ENCODE data around the gene CCDC60.

The CCDC60 gene

GRCh38 chr12:119419381-119419780 lies 84.9 kb downstream of the CCDC60 start:
- Histone ChIP-seq H3K36me3 (ENCODE audit: control insufficient read depth, insufficient read depth, low read length) (no peaks in the 10 kb centered on the region), H3K4me3 (ENCODE audit: low read depth, low read length) (no peak overlapping the region), H3K4me1 (no peaks in the 10 kb centered on the region), H3K9me3 (ENCODE audit: control insufficient read depth, low read length) (no peaks in the 10 kb centered on the region), H3K79me2 (no peaks in the 10 kb centered on the region), H3K27ac (no peak overlapping the region), H3K27me3 (ENCODE audit: control insufficient read depth, insufficient read depth, low read length) (no peaks in the 10 kb centered on the region), H3K9ac (no peak overlapping the region), H3K4me2 (ENCODE audit: low read length) (no peak overlapping the region), H2AFZ (no peak overlapping the region)
- TF ChIP-seq, protein P1, sequence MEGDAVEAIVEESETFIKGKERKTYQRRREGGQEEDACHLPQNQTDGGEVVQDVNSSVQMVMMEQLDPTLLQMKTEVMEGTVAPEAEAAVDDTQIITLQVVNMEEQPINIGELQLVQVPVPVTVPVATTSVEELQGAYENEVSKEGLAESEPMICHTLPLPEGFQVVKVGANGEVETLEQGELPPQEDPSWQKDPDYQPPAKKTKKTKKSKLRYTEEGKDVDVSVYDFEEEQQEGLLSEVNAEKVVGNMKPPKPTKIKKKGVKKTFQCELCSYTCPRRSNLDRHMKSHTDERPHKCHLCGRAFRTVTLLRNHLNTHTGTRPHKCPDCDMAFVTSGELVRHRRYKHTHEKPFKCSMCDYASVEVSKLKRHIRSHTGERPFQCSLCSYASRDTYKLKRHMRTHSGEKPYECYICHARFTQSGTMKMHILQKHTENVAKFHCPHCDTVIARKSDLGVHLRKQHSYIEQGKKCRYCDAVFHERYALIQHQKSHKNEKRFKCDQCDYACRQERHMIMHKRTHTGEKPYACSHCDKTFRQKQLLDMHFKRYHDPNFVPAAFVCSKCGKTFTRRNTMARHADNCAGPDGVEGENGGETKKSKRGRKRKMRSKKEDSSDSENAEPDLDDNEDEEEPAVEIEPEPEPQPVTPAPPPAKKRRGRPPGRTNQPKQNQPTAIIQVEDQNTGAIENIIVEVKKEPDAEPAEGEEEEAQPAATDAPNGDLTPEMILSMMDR (IDR thresholded peaks at IDR 0.05), result no peak

DNA sequence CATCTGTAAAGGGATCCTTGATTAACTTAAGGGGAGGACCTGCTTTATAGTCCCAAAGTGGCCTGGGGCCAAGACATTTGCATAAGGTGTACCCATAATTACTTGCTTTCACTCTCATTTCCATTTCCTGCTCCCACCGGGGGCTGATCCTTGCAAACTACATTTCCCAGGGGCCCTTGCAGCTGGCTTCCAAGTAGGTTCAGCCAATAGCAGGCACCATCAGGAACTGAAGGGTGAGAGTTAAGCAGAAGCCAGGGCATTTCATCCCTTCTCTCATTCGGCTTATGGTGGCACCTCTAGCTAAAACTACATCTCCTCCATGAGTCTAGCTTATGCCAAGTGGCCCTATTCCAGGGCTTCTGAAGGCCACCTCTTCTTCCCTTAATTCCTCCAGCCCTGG lies 88.8 kb downstream of the CCDC60 start:
- Histone ChIP-seq H3K4me1 (no peaks in the 10 kb centered on the region), H3K9me3 (ENCODE audit: control insufficient read depth, low read length) (no peaks in the 10 kb centered on the region), H2AFZ (no peak overlapping the region), H3K4me3 (ENCODE audit: low read depth, low read length) (no peak overlapping the region), H3K79me2 (no peaks in the 10 kb centered on the region), H3K27ac (no peak overlapping the region), H3K27me3 (ENCODE audit: control insufficient read depth, insufficient read depth, low read length) (no peaks in the 10 kb centered on the region), H3K9ac (no peak overlapping the region), H3K4me2 (ENCODE audit: low read length) (no peak overlapping the region), H3K36me3 (ENCODE audit: control insufficient read depth, insufficient read depth, low read length) (no peaks in the 10 kb centered on the region)
- TF ChIP-seq, protein P1 (IDR thresholded peaks at IDR 0.05), result no peak

DNA sequence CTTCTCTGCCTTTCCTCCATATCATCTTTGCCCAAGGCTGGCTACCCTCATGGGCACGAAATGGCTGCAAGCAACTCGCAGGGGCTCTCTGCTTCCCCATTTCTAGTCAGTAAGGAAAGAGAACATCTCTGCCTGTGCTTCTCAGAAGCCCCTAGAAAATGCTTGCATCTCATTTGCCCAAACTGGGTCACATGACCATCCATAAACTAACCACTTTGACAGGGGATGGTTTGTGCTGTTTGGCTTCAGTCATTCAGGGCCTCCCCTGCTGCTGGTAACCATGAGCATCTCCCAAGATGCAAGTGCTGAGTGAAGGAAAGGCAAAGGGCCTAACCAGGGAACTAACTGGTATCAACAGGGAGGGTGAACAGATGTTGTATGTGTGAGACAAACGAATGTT lies 91.1 kb downstream of the CCDC60 start:
- no peaks in the 10 kb centered on the region for H3K79me2 ChIP-seq
- H3K9ac ChIP-seq, result no peak overlapping the region
- no peaks in the 10 kb centered on the region for H3K36me3 ChIP-seq (ENCODE audit: control insufficient read depth, insufficient read depth, low read length)
- H3K4me3 ChIP-seq (ENCODE audit: low read depth, low read length), result no peak overlapping the region
- no peak overlapping the region for H3K4me2 ChIP-seq (ENCODE audit: low read length)
- TF ChIP-seq, protein P1 (IDR thresholded peaks at IDR 0.05), result no peak
- H3K9me3 ChIP-seq (ENCODE audit: control insufficient read depth, low read length), result no peaks in the 10 kb centered on the region
- no peak overlapping the region for H3K27ac ChIP-seq
- H2AFZ ChIP-seq, result no peak overlapping the region
- H3K4me1 ChIP-seq, result no peaks in the 10 kb centered on the region
- H3K27me3 ChIP-seq (ENCODE audit: control insufficient read depth, insufficient read depth, low read length), result no peaks in the 10 kb centered on the region

DNA sequence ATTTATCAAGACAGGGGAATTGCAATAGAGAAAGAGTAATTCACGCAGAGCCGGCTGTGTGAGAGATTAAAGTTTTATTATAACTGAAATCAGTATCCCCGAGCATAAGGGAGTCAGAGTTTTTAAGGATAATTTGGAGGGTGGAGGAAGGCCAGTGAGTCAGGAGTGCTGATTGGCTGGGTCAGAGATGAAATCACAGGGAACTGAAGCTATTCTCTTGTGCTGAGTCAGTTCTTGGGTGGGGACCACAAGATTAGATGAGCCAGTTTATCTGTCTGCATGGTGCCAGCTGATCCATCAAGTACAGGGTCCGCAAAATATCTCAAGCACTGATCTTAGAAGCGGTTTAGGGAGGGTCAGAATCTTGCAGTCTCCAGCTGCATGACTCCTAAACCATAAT lies 96.6 kb downstream of the CCDC60 start:
- Histone ChIP-seq H3K4me3 (ENCODE audit: low read depth, low read length) (no peak overlapping the region), H3K9ac (no peak overlapping the region), H3K79me2 (no peaks in the 10 kb centered on the region), H3K4me1 (no peaks in the 10 kb centered on the region), H2AFZ (no peak overlapping the region), H3K27ac (no peak overlapping the region), H3K36me3 (ENCODE audit: control insufficient read depth, insufficient read depth, low read length) (no peaks in the 10 kb centered on the region), H3K27me3 (ENCODE audit: control insufficient read depth, insufficient read depth, low read length) (no peaks in the 10 kb centered on the region), H3K9me3 (ENCODE audit: control insufficient read depth, low read length) (no peaks in the 10 kb centered on the region), H3K4me2 (ENCODE audit: low read length) (no peak overlapping the region)
- TF ChIP-seq, protein P1 (IDR thresholded peaks at IDR 0.05), result no peak

- Histone ChIP-seq H3K9ac (no peak overlapping the region), H2AFZ (no peak overlapping the region), H3K4me2 (ENCODE audit: low read length) (no peak overlapping the region), H3K9me3 (ENCODE audit: control insufficient read depth, low read length) (no peaks in the 10 kb centered on the region), H3K79me2 (no peaks in the 10 kb centered on the region), H3K36me3 (ENCODE audit: control insufficient read depth, insufficient read depth, low read length) (no peaks in the 10 kb centered on the region), H3K4me3 (ENCODE audit: low read depth, low read length) (no peak overlapping the region), H3K27ac (no peak overlapping the region), H3K4me1 (no peaks in the 10 kb centered on the region), H3K27me3 (ENCODE audit: control insufficient read depth, insufficient read depth, low read length) (no peaks in the 10 kb centered on the region)
- TF ChIP-seq, protein P1 (IDR thresholded peaks at IDR 0.05), result no peak
Observed at GRCh38 chr12:119432949-119433348, 98.4 kb downstream of the CCDC60 start.
